Left colon (tissue), 2 donors: ENCODE data around the gene CABP2. TPM values are rescaled to one million over a fixed set of nuclear protein-coding genes. Genes with fewer than 3 reads are reported as not detected.
"Not testable (repeated sequence)": the region's sequence is repeated elsewhere in the genome, so short reads cannot be mapped to it uniquely, and the experiment has no call there.

Experiments used
- ATAC-seq: fragments of 200-7000 bp; cut with Tn5 transposase; one replicate; pipeline ENCODE4 v1.9.1; 2020; ENCODE audit warnings: mild to moderate bottlenecking, moderate library complexity
- DNase-seq, 2 donors: peaks; one replicate each; pipeline ENCODE4 v3.0.0-alpha.2; 2020
- intact Hi-C, 2 donors: fragments of 100-400 bp; cut with DNase I in 1 of 2; cut with micrococcal nuclease in 1 of 2; formaldehyde crosslinking; loops; one replicate each; pipeline versions ENCODE4 v1.11.2 to v1.14.0; 2022; cut with DNase I, micrococcal nuclease
- long read RNA-seq: library from polyadenylated mRNA; unstranded; transcript quantifications from one replicate; pipeline ENCODE4 v2.0.0, GENCODE V29; 2021
- total RNA-seq, 2 donors: library from RNA; stranded (reverse); fragmentation: NEBNext Ultra II Directional; extraction: Animal tissue kit (Norgen Biotek cat#: 25700); gene quantifications; one replicate each; pipeline ENCODE4 v1.2.1, GENCODE V29; 2021
- donor health status: DM: no; HTN: no; CAD: no.
- donor health status: DM: yes; HTN: yes; CAD: no.

The CABP2 gene
- not detected for total RNA-seq
- long read RNA-seq = 0 reads

DNA sequence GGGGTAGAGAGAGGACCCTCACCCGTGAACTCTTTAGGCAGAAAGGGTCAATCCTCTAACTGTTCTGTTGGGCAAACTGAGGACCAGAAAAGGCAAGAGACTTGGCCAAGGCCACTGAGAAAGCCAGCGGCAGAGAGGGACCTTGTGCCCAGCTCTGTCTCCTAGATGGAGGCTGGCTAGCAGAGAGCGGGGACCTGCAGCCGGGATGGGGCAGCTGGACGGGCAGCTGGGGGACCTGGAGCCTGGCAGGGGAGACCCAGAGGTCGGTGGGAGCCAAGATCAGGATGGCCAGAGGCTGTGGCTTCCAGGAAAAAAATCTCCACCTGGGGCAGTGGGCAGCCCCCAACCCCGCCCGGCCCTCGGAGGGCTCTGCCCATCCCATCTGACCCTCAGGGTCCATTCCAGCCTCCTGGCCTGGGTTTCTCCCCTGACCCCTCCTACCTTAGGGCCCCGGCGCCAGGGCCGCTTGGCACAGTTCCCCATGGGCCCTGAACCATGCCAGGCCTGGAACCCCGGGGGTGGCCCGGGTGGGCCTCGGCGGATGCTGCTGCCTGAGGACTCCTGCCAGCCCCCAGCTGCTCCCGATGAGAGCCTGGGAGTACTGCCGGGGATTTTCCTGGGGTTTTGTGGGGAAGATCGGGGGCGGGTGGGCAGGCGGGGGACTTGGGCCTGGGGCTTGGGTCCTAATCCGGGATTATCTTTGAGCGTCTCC is at the start of gene CABP2:
Gene CABP2, minus strand, starts transcription at position 603 of the 712 bp plus-strand sequence. Its CDS starts 120 bp downstream, at position 483.
- intact Hi-C loops = no loop called here
- DNase-seq = no peak
- no peak for ATAC-seq

DNA sequence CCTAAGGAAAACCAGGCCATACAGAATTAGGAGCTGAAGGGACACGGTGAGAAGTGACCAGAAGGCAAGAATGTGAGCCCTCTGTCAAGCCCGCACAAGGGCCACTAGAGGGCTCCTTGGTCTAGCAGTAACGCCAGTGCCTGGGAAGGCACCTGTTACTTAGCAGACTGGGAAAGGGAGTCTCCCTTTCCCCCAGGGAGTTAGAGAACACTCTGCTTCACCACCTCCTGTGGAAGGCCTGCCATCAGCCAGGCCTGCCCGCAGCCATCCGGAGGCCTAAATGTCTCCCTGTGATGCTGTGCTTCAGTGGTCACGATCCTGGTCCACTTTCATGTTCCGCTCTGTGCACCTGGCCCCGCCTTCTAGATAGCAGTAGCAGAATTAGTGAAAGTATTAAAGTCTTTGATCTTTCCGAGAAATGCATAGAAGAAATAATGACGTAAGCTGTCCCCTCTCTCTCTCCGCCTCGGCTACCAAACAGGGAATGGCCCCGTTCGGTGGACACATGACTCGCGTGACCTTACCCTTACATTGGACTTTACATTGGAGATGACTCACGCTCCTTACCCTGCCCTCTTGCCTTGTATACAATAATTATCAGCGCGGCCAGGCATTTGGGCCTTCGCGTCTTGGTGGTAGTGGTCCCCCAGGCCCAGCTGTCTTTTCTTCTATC is 49.6 kb upstream of the CABP2 start:
- DNase-seq (peak; percentile 63 to 64), ATAC-seq (peak; percentile 85)
- intact Hi-C loops = no loop called here

DNA sequence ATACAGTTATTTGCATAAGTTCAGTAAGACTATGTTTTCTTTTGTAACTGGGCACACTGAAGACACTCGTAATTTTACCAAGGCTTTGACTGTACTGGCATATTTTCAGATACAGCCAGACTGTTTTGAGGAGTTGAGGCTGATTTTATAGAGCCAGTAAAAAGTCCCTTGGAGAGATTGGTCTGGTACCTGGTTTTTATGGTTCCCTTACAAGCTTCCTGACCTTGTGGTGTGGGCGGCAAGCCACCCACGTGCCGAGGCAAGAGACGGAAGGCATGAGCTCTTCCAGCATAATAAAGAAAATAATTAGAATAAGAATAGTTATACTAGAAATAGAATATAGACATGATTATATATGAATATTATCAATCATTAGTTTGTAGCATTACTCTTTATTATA is 49.1 kb upstream of the CABP2 start:
- ATAC-seq (peak; percentile 24), DNase-seq (no peak)
- intact Hi-C loops = no loop called here

DNA sequence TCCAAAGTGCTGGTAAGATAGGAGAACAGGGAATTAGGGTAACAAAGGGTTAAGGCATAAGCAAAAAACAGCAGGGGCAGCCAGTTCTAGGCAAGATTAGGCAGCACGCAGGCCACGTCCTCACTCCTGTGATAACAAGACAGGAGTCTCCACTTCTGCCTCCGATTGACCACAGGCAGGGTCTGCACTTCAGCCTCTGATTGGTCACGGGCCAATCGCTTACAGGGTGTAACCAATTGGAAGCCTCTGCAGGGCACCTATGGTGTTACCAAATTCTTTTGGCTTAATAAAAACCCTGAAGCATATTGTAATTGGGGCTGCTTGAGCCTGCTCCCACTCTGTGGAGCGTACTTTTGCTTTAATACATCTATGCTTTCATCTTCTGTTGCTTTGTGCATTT is 48.2 kb upstream of the CABP2 start:
- DNase-seq (no peak), ATAC-seq (no peak)
- intact Hi-C loops = no loop called here

DNA sequence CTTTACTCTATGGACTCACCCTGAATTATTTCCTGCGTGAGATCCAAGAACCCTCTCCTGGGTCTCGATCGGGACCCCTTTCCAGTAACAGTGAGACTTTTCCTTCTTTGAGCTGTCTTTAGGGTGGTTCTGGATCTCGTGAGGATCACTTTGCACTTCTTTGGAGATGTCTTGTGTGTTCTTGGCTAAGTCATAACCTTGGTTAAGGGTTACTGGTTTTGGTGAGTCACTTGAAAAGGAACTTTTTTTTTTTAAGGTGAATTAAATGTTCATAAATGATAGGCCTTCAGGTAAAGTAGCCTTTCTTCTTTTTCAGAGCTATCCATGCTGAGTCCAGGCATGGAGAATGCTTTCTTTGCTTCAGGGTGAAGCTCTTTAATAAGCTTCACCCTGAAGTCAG is 41.0 kb upstream of the CABP2 start:
- peak; percentile 12 for ATAC-seq
- intact Hi-C loops = no loop called here
- no peak for DNase-seq

DNA sequence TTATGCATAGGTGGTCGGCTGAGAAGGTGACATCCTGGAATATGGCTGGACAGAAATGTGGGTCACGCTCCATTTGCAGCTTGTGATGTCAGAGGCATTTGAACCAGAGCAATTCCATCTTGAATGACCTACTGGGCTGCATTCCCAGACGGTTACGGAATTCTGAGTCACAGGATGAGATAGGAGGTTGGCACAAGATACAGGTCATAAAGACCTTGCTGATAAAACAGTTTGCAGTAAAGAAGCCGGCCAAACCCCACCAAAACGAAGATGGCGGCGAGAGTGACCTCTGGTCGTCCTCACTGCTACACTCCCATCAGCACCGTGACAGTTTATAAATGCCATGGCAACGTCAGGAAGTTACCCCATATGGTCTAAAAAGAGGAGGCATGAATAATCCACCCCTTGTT is 40.5 kb upstream of the CABP2 start:
- ATAC-seq = peak; percentile 71
- DNase-seq = peak; percentile 40 to 68
- intact Hi-C loops = not testable (repeated sequence)

DNA sequence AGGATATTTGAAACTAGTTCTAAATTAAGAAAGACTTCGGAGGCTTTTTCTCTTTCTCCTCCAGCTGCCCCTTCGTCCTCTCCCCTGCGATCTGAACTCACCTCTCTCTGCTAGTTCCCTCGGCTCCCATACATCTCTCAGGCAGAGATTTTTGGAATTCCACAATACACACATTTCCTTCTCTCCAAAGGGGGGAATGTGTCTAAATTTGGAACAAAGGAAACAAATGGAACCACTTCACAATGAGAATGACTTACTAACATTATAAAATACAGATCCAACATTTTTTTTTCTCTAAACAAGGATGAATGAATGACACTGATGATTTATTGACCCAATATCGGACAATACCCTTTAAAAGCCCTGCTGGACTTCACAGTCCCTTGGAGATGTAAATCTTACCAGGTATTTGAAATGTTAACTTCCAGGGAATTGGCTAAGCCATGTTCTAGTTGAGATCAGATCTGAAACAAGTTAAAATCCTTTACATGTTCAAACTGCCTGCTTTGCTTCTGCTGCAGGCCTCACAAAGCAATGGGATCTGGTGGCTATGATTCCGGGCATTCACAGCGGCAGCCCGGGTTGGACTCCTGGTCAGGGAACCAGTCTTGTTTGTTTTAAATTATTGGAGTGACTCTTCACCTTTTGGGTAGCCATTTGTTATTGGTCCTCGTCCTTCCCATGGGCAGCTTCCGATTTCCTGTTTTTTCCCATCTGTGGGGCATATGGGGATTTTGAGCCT is 39.9 kb upstream of the CABP2 start:
- intact Hi-C loops = no loop called here
- DNase-seq = no peak
- ATAC-seq = no peak

DNA sequence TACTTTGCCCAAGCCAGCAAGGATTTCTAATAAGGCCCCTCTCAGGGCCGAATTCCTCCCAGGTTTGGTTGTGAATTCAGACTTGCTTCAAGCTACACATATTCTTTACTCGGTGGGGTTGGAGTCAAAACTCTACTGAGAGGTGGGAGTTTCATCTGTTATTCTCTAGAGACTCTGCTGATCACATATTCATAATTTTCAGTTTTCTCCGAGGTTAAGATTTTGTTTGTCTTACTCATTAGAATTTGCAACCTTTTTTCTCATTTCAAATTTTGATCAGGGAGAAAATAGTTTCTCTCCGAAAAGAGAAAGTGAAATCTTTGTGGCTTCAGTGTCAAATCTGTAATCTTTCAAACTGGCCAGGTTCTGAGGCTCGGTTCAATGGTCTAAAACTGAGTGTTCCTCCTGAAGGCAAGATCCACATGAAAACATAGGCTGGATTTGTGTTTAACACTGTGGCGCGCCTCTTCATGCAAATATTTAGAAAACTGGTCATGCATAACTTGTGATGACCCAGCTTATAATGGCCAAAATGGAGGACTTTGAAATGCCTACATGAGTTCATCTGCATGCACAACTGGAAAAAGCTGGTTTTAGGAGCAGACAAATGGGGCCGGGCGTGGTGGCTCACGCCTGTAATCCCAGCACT is 38.8 kb upstream of the CABP2 start:
- no peak for DNase-seq
- no peak for ATAC-seq
- intact Hi-C loops = no loop called here

DNA sequence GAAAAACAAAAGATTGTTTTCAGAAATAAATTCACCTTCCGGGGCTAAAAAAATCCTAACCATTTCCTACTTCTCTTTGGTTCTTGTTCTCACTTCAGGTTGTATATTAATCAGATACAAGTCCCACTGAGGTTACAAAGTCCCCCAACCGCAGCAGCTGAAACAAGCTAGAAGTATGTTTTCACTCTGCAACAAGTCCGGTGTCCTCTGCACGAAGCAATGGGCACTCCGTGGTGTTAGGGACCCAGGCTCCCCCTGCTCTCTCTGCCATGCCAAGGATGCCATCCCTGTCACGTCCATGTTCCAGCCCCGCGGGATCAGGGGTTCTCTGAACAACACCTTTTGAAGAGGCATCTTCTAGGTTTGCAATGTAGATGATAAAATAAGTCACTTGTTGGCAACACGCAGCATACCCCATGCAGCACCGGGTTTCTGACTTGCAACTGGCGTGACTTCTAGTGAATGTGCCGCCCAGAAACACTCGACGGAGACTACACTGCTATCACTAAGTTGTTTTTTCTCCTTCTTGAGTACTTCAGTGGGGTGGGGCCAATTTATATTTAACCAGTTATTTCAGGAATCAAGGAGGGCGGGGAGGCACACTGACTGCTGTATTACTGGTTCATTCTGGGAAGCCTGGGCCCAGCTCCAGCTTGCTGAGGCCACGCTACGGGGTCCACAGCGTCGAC is 35.0 kb upstream of the CABP2 start:
- DNase-seq = peak; percentile 69 to 73
- ATAC-seq = peak; percentile 85
- intact Hi-C loops = no loop called here

DNA sequence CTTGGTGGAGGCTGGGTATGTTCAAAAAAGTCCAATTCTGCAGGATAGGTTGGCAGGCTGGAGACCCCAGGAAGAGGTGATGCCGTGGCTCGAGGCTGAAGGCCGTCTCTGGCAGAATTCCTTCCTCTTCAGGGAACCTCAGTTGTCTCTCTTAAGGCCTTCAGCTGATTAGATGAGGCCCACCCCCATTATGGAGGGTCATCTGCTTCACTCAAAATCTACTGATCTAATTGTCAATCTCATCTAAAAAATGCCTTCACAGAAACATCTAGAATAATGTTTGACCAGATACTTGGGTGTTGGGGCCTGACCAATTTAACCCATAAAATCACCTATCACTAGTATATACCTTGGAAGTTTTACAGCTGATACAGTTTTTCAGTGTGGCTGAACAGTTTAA is 33.0 kb upstream of the CABP2 start:
- intact Hi-C loops = no loop called here
- no peak for ATAC-seq
- no peak for DNase-seq

DNA sequence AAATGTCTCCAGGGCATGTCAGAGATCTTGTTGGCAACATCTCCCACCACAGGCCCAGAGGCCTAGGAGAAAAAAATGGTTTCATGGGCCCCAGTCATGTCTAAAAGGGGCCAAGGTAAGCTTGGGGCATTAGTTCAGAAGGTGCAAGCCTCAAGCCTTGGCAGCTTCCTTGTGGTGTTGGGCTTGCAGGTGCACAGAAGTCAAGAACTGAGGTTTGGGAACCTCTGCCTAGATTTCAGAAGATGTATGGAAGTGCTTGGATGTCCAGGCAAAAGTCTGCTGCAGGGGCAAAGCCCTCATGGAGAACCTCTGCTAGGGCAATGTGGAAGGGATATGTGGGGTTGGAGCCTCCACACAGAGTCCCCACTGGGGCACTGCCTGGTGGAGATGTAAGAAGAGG is 28.5 kb upstream of the CABP2 start:
- ATAC-seq, DNase-seq, intact Hi-C loops: not testable (repeated sequence)

DNA sequence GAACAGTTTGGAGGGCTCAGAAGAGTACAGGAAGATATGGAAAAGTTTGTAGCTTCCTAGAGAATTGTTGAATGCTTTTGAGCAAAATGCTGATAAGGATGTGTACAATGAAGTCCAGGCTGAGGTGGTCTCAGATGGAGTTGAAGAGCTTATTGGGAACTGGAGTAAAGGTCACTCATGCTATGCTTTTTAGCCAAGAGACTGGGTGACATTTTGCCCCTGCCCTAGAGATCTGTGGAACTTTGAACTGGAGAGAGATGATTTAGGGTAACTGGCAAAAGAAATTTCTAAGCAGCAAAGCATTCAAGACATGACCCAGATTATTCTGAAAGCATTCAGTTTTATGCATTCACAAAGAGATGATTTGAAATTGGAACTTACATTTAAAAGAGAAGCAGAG is 27.9 kb upstream of the CABP2 start:
- DNase-seq (no peak), ATAC-seq (no peak)
- intact Hi-C loops = no loop called here

DNA sequence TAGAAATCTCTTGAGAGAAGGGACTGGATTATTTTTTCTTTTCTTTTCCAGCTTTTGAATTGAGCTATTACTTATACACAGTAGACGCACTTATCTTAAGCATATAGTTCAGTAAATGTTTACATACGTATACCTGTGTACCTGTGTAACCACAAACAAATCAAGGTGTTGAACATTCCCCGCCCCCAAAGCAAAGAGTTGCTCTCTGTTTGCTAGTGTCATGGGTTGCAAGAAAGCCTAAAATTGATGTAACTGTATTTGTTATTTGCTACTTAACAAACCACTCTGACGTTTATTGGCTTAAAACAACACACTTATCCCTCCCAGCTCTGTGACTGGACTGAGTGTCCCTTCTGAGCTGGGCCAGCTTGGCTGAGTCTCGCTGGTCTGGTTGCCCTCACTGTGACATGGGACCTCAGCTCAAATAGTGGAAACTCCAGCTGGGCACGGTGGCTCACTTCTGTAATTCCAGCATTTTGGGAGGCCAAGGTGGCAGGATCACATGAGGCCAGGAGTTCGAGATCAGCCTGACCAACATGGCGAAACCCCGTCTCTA is 25.4 kb upstream of the CABP2 start:
- DNase-seq = no peak
- intact Hi-C loops = no loop called here
- no peak for ATAC-seq

DNA sequence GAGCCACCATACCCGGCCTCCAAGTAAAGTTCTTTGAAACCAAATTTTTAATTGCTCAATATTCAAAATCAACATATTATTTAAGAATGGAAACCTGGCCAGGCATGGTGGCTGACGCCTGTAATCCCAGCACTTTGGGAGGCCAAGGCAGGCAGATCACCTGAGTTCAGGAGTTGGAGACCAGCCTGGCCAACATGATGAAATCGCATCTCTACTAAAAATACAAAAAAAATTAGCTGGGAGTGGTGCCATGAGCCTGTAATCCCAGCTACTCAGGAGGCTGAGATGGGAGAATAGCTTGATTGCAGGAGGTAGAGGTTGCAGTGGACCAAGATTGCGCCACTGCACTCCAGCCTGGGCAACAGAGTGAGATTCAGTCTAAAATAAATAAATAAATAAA is 24.9 kb upstream of the CABP2 start:
- DNase-seq, ATAC-seq, intact Hi-C loops: not testable (repeated sequence)

DNA sequence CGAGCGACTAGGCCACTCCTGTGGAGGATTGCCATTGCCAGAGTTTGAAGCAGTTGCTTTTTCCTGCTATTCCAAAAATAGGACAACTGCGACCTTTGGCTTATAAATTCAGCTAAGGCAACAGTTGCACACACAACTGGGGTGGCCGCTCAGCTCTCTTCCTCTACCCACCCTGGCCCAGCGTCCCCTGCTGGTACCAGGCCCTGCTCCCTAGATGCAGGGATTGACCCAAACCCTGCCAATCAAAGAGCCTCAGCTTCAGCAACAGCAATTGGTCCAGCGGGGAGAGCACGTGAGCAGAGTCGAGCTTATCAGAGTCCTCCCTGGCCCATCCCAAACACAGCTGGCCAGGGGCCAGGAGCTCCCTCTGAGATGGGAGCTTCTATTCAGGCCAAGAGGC is 22.0 kb upstream of the CABP2 start:
- DNase-seq = peak; percentile 89 to 90
- ATAC-seq = peak; percentile 76
- intact Hi-C loops = no loop called here

DNA sequence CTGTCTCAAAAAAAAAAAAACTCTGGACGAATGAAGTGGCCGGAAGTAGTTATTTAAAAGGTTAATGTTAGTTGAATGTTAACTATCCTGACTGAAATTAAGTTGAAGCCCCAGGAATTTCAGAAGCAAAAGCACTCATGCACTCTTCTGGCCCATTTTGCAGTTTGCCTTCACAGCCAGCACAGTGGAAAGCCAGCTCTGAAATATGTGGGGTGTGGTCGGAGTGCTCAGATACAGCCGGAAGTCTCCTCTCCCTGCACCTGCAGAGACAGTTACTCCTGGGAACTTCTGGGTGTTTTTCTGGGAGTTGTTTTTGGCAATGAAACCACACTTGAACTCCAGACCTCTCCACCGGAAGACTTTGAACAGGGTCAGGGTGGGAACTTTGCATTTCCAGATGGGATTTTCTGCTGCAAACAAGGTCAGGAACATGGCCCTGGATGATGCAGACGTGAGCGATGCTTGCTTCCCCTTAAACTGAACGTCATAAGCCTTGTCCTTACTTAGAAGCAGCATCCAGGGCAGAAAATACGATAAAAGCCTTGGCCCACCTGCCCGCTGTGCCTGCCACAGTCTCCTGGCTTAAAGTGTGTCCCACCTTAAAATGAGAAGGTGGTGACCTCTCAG is 21.5 kb upstream of the CABP2 start:
- intact Hi-C loops = no loop called here
- peak; percentile 47 to 78 for DNase-seq
- peak; percentile 78 for ATAC-seq

DNA sequence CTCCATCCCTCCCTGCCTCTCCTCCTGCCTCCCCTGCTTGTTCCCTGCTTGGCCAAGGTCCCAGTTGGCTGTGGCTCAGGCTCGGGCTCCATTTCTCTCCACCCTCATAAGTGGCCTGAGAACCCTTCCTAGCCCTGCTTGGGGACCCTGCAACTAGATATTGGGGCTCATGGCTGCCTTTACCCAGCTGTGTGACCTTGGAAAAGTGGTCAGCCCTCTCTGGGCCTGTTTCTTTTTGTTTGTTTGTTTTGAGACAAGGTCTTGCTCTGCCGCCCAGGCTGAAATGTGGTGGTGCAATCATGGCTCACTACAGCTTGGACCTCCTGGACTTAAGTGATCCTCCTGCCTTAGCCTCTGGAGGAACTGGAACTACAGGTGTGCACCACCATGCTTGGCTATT is 20.3 kb upstream of the CABP2 start:
- intact Hi-C loops = no loop called here
- ATAC-seq = no peak
- no peak for DNase-seq

DNA sequence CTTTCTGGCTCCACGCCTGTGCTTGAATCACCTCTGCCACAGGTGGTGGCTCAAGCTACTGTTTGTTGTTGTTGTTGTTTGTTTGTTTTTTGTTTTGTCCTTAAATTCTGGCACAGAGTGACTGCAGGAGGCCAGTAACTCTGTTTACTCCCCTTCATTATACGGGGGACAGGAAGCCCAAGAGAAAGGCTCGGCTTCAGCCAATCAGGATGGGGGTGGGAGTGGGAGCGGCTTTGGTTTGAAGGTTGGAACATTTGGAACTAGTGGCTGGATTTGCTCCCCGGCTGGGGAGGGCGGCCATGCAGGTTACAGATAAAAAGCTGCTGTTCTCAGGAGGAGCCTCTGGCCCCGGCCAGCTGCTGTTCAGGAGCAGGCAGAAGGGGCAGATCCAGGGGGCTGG is 19.7 kb upstream of the CABP2 start:
- ATAC-seq (no peak), DNase-seq (no peak)
- intact Hi-C loops = no loop called here
